Large intestine (tissue), 3 donors: Measurements from ENCODE around the gene PPP4R1. TPM values are rescaled to one million over a fixed set of nuclear protein-coding genes. Genes with fewer than 3 reads are reported as not detected.
"Not testable (repeated sequence)": the region's sequence is repeated elsewhere in the genome, so short reads cannot be mapped to it uniquely, and the experiment has no call there.

ENCODE experiments used
- DNase-seq, 2 donors: peaks; one replicate each; pipeline versions ENCODE4 v3.0.0 to v3.0.0-alpha.2; 2013
- H3K27ac ChIP-seq: one replicate; pipeline ENCODE4 v1.5.1; 2013; ENCODE audit warnings: low read length
- H3K27me3 ChIP-seq: 2 replicates; pipeline ENCODE4 v1.6.1; 2013; ENCODE audit warnings: low read length; ENCODE audit not compliant: control insufficient read depth, insufficient read depth
- H3K36me3 ChIP-seq: 2 replicates; pipeline ENCODE4 v1.6.1; 2013; ENCODE audit warnings: low read length; ENCODE audit not compliant: control insufficient read depth, insufficient read depth
- H3K4me1 ChIP-seq: one replicate; pipeline ENCODE4 v1.6.1; 2013; ENCODE audit warnings: low read length; ENCODE audit not compliant: control insufficient read depth, insufficient read depth
- H3K4me3 ChIP-seq: one replicate; pipeline ENCODE4 v1.5.1; 2013; ENCODE audit warnings: low read length
- H3K9me3 ChIP-seq: one replicate; pipeline ENCODE4 v1.6.1; 2013; ENCODE audit warnings: mild to moderate bottlenecking, low read depth, low read length, moderate library complexity; ENCODE audit not compliant: control insufficient read depth
- WGBS: methylation state at CpG from one replicate; pipeline ENCODE4 v1.1.5; 2013; ENCODE audit warnings: low lambda C conversion rate; ENCODE audit not compliant: insufficient coverage; 5-methylcytosine and 5-hydroxymethylcytosine counted together
- polyA plus RNA-seq: library from polyadenylated mRNA; unstranded; fragments of 120-200 nt; gene quantifications from one replicate; pipeline ENCODE4 v1.2.1, GENCODE V29; 2013

Gene PPP4R1
- polyA plus RNA-seq, 1 donor: 68.5 TPM

DNA sequence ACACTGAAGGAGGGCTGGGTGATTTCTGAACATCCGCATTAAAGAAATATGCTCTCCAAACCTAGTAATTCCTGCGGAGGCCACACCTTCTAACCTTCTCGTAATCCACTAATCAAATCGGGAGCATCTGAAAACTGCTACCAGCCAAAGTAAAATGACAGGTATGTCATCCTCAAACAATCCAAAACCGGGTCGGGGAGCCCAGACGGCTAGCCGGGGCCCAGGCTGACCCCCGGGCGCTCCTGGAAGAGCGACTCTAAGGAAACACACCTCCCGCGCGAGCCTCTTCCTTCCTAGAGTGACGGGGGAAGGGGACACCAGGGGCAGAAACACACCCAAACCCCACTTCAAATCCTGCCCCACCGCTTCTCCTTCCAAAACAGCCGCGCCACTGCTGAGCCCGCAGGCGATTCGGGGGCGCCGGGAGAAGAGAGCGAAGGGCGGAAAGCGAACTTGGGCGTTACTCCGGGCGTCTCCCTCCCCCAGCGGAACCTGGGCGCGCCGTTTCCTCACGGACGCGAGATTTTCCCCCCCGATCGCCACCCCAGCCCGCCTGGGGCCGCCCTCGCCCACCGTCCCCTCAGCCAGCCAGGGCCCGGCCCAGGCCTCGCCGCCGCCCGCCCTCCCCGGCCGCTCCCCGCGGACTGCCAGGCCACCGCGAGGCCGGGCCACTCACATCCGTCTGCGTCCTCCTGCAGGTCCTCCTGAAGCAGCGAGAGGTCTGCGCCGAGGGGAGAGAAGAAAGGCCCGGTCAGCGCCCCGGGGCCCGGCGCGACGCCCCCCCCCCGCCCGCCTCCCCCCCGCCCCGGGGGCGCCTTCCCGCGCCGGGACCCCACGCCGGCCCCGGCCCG is 584 bp downstream of the PPP4R1 start:
- Histone ChIP-seq H3K36me3 (peaks cover 9% of the 10 kb centered on the region), H3K27ac (peak overlapping the region; percentile 91), H3K4me3 (peak overlapping the region; percentile 74), H3K27me3 (no peaks in the 10 kb centered on the region), H3K9me3 (no peaks in the 10 kb centered on the region), H3K4me1 (peaks cover 11% of the 10 kb centered on the region)
- WGBS: 0% methylated on average over 4 of the region's 78 CpGs
- DNase-seq: peak; percentile 33 to 77

DNA sequence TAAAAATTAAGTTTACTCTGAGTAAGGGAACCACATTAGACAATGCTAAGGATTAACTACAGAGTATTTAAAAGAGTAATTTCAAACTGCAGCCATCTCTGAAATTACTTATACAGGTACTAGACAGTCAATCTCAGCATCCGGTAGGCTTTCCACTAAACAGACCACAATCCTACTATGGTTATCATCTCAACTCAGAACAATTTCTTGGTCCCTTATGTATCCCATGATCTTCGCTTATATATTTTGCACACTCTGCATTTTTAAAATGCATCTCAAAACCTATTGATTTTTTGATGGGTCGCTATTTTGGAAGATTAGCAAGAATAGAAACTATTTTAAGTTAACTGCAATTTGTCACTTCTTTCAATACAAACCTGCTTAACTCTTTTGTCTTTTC is 1.4 kb downstream of the PPP4R1 start:
- no peaks in the 10 kb centered on the region for H3K9me3 ChIP-seq
- 37% methylated on average over 2 of the region's 3 CpGs for WGBS
- H3K36me3 ChIP-seq: peaks cover 9% of the 10 kb centered on the region
- DNase-seq: no peak
- peak overlapping the region; percentile 74 for H3K4me3 ChIP-seq
- H3K4me1 ChIP-seq: peaks cover 11% of the 10 kb centered on the region
- H3K27me3 ChIP-seq: no peaks in the 10 kb centered on the region
- H3K27ac ChIP-seq: no peak overlapping the region

DNA sequence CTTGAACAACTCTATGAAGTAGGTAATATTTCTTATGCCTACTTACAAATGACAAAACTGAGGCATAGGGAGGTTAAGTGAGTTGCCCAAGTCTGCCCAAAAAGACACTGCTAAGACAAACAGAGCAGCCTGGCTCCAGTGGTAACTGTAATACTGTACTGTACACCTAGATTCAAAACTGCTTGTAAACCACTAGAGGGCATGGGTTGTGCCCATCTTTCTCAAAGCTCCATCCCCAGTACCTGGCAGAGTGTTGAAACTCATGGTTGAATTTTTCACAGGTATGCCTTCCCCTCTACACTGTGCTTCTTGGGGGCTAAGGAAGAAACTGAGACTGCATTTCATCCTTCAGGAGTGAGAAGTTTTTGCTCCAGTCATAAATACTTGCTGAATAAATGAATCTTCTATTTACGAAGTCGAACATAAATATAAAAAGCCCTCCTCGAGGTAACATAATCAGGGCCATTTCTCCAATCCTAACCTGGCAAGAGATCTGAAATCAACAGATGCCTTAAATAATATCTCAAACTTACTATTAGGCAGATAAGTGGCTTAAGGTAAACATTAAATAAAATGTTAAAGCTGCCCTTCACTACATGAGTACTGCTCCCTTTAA is 2.0 kb downstream of the PPP4R1 start:
- Histone ChIP-seq H3K36me3 (peaks cover 9% of the 10 kb centered on the region), H3K4me1 (peaks cover 11% of the 10 kb centered on the region), H3K27ac (no peak overlapping the region), H3K27me3 (no peaks in the 10 kb centered on the region), H3K4me3 (no peak overlapping the region), H3K9me3 (no peaks in the 10 kb centered on the region)
- DNase-seq: peak; percentile 47 to 65
- no CpG with 5 or more reads among the region's 3 CpGs for WGBS

- H3K27ac ChIP-seq: no peak overlapping the region
- peaks cover 8% of the 10 kb centered on the region for H3K4me1 ChIP-seq
- no peaks in the 10 kb centered on the region for H3K27me3 ChIP-seq
- WGBS: 50% methylated on average over 2 of the region's 7 CpGs
- H3K4me3 ChIP-seq: no peak overlapping the region
- no peak for DNase-seq
- H3K36me3 ChIP-seq: peaks cover 9% of the 10 kb centered on the region
- no peaks in the 10 kb centered on the region for H3K9me3 ChIP-seq
Measured at GRCh38 chr18:9609190-9609589, 5.2 kb downstream of the PPP4R1 start.

- H3K4me3 ChIP-seq: no peak overlapping the region
- no CpG with 5 or more reads among the region's 1 CpG for WGBS
- H3K27me3 ChIP-seq: no peaks in the 10 kb centered on the region
- H3K9me3 ChIP-seq: no peaks in the 10 kb centered on the region
- H3K27ac ChIP-seq: no peak overlapping the region
- peaks cover 8% of the 10 kb centered on the region for H3K4me1 ChIP-seq
- no peak for DNase-seq
- peaks cover 9% of the 10 kb centered on the region for H3K36me3 ChIP-seq
Measured at GRCh38 chr18:9608728-9609127, 5.6 kb downstream of the PPP4R1 start.

DNA sequence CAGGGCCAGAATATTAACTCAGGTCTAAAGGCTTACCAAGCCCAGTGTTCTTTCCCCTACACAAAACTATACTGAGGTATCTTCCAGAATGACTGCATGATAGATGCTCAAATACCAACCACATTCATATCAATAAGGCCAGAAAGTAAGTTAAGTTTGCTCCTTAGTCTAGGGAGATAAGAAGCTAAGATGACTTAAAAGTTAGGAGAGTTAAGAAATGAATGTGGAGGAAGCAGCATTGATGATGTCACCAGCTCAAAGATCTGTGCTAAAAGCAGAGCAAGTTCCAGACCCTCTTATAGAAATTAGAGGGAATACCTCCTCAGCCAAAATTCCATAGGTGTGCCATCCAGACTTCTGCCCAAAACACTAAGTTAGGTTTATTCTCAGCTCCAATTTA is 6.1 kb downstream of the PPP4R1 start:
- no peak for DNase-seq
- H3K9me3 ChIP-seq: no peaks in the 10 kb centered on the region
- no peak overlapping the region for H3K27ac ChIP-seq
- H3K4me1 ChIP-seq: peaks cover 8% of the 10 kb centered on the region
- no peaks in the 10 kb centered on the region for H3K27me3 ChIP-seq
- no peak overlapping the region for H3K4me3 ChIP-seq
- H3K36me3 ChIP-seq: peaks cover 9% of the 10 kb centered on the region

- H3K4me1 ChIP-seq, H3K27ac ChIP-seq, H3K9me3 ChIP-seq, H3K36me3 ChIP-seq, DNase-seq, H3K4me3 ChIP-seq, H3K27me3 ChIP-seq: not testable (repeated sequence)
- WGBS: 100% methylated on average over 2 of the region's 5 CpGs
Measured at GRCh38 chr18:9607111-9607510, 7.2 kb downstream of the PPP4R1 start.

GRCh38 chr18:9606039-9606438 is 8.3 kb downstream of the PPP4R1 start:
- WGBS: 92% methylated on average over 2 of the region's 3 CpGs
- peaks cover 4% of the 10 kb centered on the region for H3K36me3 ChIP-seq
- H3K27ac ChIP-seq: no peak overlapping the region
- DNase-seq: no peak
- H3K4me3 ChIP-seq: no peak overlapping the region
- peaks cover 2% of the 10 kb centered on the region for H3K9me3 ChIP-seq
- no peaks in the 10 kb centered on the region for H3K4me1 ChIP-seq
- H3K27me3 ChIP-seq: no peaks in the 10 kb centered on the region

- Histone ChIP-seq H3K4me3 (no peak overlapping the region), H3K27me3 (no peaks in the 10 kb centered on the region), H3K27ac (no peak overlapping the region), H3K4me1 (no peaks in the 10 kb centered on the region), H3K9me3 (peaks cover 10% of the 10 kb centered on the region), H3K36me3 (no peaks in the 10 kb centered on the region)
- no peak for DNase-seq
- WGBS: 92% methylated on average over 1 of the region's 2 CpGs
Measured at GRCh38 chr18:9604348-9604747, 10.0 kb downstream of the PPP4R1 start.

DNA sequence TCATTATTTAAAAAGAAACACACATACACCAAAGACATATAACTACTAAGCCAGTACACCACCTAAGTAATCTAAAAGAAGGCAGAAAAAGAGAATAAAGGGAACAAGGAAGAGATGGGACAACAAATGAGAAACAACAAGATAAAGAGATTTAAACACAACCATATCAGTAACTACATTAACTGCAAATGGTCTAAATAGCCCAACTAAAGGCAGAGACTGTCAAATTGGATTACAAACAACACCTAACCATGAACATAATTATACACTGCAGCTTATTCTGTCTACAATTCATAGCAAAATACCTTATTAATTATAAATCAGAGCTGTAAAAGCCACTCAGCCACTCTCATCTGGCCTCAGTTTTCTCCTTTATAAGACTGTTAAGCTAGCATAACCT is 15.0 kb downstream of the PPP4R1 start:
- peaks cover 12% of the 10 kb centered on the region for H3K4me1 ChIP-seq
- H3K9me3 ChIP-seq: peaks cover 17% of the 10 kb centered on the region
- no peaks in the 10 kb centered on the region for H3K36me3 ChIP-seq
- no peak for DNase-seq
- no peak overlapping the region for H3K27ac ChIP-seq
- H3K4me3 ChIP-seq: no peak overlapping the region
- no peaks in the 10 kb centered on the region for H3K27me3 ChIP-seq

DNA sequence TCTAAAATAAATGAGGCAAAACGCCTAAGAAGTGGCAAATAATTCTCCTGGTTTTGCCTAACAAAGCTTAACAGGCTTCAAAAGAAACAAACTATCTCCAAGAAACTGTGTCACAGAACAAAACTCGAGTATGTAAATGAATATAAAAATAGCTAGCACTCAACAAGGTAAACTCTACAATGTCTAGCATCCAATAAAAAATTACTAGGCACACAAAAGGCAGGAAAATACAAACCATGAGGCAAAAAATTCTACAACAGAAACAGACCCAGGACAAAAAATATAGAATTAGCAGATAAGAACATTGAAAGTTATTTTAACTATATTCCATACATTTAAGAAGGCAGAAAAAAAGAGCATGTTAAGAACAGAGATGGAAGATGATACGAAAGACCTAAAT is 16.8 kb downstream of the PPP4R1 start:
- H3K27ac ChIP-seq: no peak overlapping the region
- peaks cover 15% of the 10 kb centered on the region for H3K4me1 ChIP-seq
- no peaks in the 10 kb centered on the region for H3K27me3 ChIP-seq
- peaks cover 2% of the 10 kb centered on the region for H3K36me3 ChIP-seq
- DNase-seq: no peak
- 90% methylated on average over 3 of the region's 3 CpGs for WGBS
- peaks cover 17% of the 10 kb centered on the region for H3K9me3 ChIP-seq
- H3K4me3 ChIP-seq: no peak overlapping the region
